Neural cell (in vitro differentiated cells): Measurements from ENCODE around the gene CCDC182.

Experiments
- EZH2 ChIP-seq: fragments of 200-600, 300-800 bp; shearing (Covaris generic), sonication (generic); IDR thresholded peaks from 2 replicates; pipeline ENCODE4 v1.6.1; 2014; ENCODE audit warnings: antibody characterized with exemption, low read length, borderline replicate concordance, mild to moderate bottlenecking; ENCODE audit not compliant: insufficient read depth, poor library complexity, severe bottlenecking
- POLR2AphosphoS5 ChIP-seq: IDR thresholded peaks from 2 replicates; pipeline ENCODE4 v1.6.1; 2012
- TF ChIP-seq, protein P1 (sequence below): fragments of 450-650 bp; IDR thresholded peaks from 2 replicates; pipeline ENCODE4 v1.5.1; 2014; ENCODE audit warnings: antibody characterized with exemption, mild to moderate bottlenecking, moderate library complexity; ENCODE audit not compliant: poor library complexity, severe bottlenecking

GRCh38 chr17:57746221-57746620, 1.1 kb upstream of the CCDC182 start:
- TF ChIP-seq, protein P1, sequence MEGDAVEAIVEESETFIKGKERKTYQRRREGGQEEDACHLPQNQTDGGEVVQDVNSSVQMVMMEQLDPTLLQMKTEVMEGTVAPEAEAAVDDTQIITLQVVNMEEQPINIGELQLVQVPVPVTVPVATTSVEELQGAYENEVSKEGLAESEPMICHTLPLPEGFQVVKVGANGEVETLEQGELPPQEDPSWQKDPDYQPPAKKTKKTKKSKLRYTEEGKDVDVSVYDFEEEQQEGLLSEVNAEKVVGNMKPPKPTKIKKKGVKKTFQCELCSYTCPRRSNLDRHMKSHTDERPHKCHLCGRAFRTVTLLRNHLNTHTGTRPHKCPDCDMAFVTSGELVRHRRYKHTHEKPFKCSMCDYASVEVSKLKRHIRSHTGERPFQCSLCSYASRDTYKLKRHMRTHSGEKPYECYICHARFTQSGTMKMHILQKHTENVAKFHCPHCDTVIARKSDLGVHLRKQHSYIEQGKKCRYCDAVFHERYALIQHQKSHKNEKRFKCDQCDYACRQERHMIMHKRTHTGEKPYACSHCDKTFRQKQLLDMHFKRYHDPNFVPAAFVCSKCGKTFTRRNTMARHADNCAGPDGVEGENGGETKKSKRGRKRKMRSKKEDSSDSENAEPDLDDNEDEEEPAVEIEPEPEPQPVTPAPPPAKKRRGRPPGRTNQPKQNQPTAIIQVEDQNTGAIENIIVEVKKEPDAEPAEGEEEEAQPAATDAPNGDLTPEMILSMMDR, result no peak
- TF ChIP-seq POLR2AphosphoS5 (no peak), EZH2 (no peak)
